Neural progenitor cell (in vitro differentiated cells): Measurements from ENCODE around the gene CSF2.
"Not testable (repeated sequence)": the region's sequence is repeated elsewhere in the genome, so short reads cannot be mapped to it uniquely, and the experiment has no call there.

Experiments
- CTCF ChIP-seq: fragments of 200-600 bp; sonication (generic); IDR thresholded peaks from 2 replicates; pipeline ENCODE4 v1.5.1; 2017; ENCODE audit warnings: antibody characterized with exemption, mild to moderate bottlenecking
- EZH2 ChIP-seq: fragments of 200-600 bp; sonication (generic); IDR thresholded peaks from 2 replicates; pipeline ENCODE4 v1.6.1; 2017; ENCODE audit warnings: antibody characterized with exemption, mild to moderate bottlenecking, moderate library complexity
- EZH2phosphoT487 ChIP-seq: fragments of 200-600 bp; sonication (generic); IDR thresholded peaks from 2 replicates; pipeline ENCODE4 v1.6.1; 2017; ENCODE audit warnings: antibody characterized with exemption

- not testable (repeated sequence) for TF ChIP-seq CTCF, EZH2, EZH2phosphoT487
Observed at GRCh38 chr5:132116909-132117489, 43.4 kb downstream of the CSF2 start.
